ENCODE data around the gene URB2. TPM values are rescaled to one million over a fixed set of nuclear protein-coding genes. Genes with fewer than 3 reads are reported as not detected.
"Not testable (repeated sequence)": the region's sequence is repeated elsewhere in the genome, so short reads cannot be mapped to it uniquely, and the experiment has no call there.

Gene URB2
- total and polyA plus RNA-seq, 4 experiments from 2014 or later = 3.5 to 9.4 (median 7.9) TPM

- ChIA-PET POLR2A (ENCODE audit: partially characterized antibody) (no interaction called here), CTCF (ENCODE audit: partially characterized antibody) (no interaction called here)
- intact Hi-C loops (cut with micrococcal nuclease) = no loop called here
- H3K36me3 ChIP-seq (ENCODE audit: insufficient read depth, low read length) = no peaks in the 10 kb centered on the region
- H3K4me3 Mint-ChIP-seq = no peak overlapping the region
- peaks cover 3 to 6% of the 10 kb centered on the region in 2 donors for H3K27me3 Mint-ChIP-seq
- no peaks in the 10 kb centered on the region for H3K36me3 Mint-ChIP-seq
- peaks cover 0 to 25% (median 9%) of the 10 kb centered on the region in 8 donors for H3K9me3 Mint-ChIP-seq
- H3K4me1 ChIP-seq (ENCODE audit: insufficient read depth, low read length) = no peaks in the 10 kb centered on the region
- no peaks in the 10 kb centered on the region for H3K4me1 Mint-ChIP-seq
- no peak overlapping the region for H3K27ac Mint-ChIP-seq
- no peak overlapping the region for H3K4me3 ChIP-seq (ENCODE audit: low read length in 2 of 2)
- H3K27ac ChIP-seq (ENCODE audit: low read depth, low read length) = no peak overlapping the region
- no peaks in the 10 kb centered on the region for H3K27me3 ChIP-seq (ENCODE audit: insufficient read depth, low read length)
- H3K9me3 ChIP-seq (ENCODE audit: control insufficient read depth in 1 of 2, low read length in 2 of 2) = no peaks in the 10 kb centered on the region
- no peak for DNase-seq
Measured at GRCh38 chr1:229704157-229704556, 78.1 kb downstream of the URB2 start.

GRCh38 chr1:229705152-229705551 is 79.1 kb downstream of the URB2 start:
- H3K36me3 Mint-ChIP-seq; H3K4me3 ChIP-seq (ENCODE audit: low read length in 2 of 2); H3K4me1 Mint-ChIP-seq; DNase-seq; H3K27ac Mint-ChIP-seq; POLR2A ChIA-PET (ENCODE audit: partially characterized antibody); H3K4me1 ChIP-seq (ENCODE audit: insufficient read depth, low read length); H3K36me3 ChIP-seq (ENCODE audit: insufficient read depth, low read length); H3K27ac ChIP-seq (ENCODE audit: low read depth, low read length); H3K9me3 ChIP-seq (ENCODE audit: control insufficient read depth in 1 of 2, low read length in 2 of 2); intact Hi-C loops (cut with micrococcal nuclease); H3K27me3 ChIP-seq (ENCODE audit: insufficient read depth, low read length); H3K4me3 Mint-ChIP-seq: not testable (repeated sequence)
- Mint-ChIP-seq H3K9me3 (peaks cover 0 to 26% (median 12%) of the 10 kb centered on the region in 8 donors), H3K27me3 (peaks cover 5 to 10% of the 10 kb centered on the region in 2 donors)
- CTCF ChIA-PET (ENCODE audit: partially characterized antibody) = interaction anchor here (2.6 kb wide), 1 partner anchor 11 kb away, joined by 6 read pairs; no protein-coding TSS in a partner anchor

- POLR2A ChIA-PET (ENCODE audit: partially characterized antibody); H3K27me3 ChIP-seq (ENCODE audit: insufficient read depth, low read length); H3K9me3 ChIP-seq (ENCODE audit: control insufficient read depth in 1 of 2, low read length in 2 of 2); H3K4me3 Mint-ChIP-seq; H3K36me3 ChIP-seq (ENCODE audit: insufficient read depth, low read length); H3K27ac Mint-ChIP-seq; intact Hi-C loops (cut with micrococcal nuclease); H3K27ac ChIP-seq (ENCODE audit: low read depth, low read length); H3K4me1 ChIP-seq (ENCODE audit: insufficient read depth, low read length); H3K36me3 Mint-ChIP-seq; H3K4me1 Mint-ChIP-seq; DNase-seq; H3K4me3 ChIP-seq (ENCODE audit: low read length in 2 of 2): not testable (repeated sequence)
- Mint-ChIP-seq H3K9me3 (peaks cover 0 to 26% (median 12%) of the 10 kb centered on the region in 8 donors), H3K27me3 (peaks cover 10% of the 10 kb centered on the region in 2 donors)
- CTCF ChIA-PET (ENCODE audit: partially characterized antibody) = interaction anchor here (2.6 kb wide), 1 partner anchor 9 kb away, joined by 6 read pairs; no protein-coding TSS in a partner anchor
Measured at GRCh38 chr1:229707127-229707526, 81.1 kb downstream of the URB2 start.

GRCh38 chr1:229709500-229710013 is 83.5 kb downstream of the URB2 start:
- POLR2A ChIA-PET (ENCODE audit: partially characterized antibody) = no interaction called here
- no peaks in the 10 kb centered on the region for H3K4me1 Mint-ChIP-seq

More at GRCh38 chr1:229709500-229710013, 83.5 kb downstream of the URB2 start:
- Mint-ChIP-seq H3K9me3 (peaks cover 0 to 26% (median 12%) of the 10 kb centered on the region in 8 donors), H3K27me3 (peaks cover 10% of the 10 kb centered on the region in 2 donors), H3K27ac (no peak overlapping the region), H3K36me3 (no peaks in the 10 kb centered on the region), H3K4me3 (no peak overlapping the region)
- Histone ChIP-seq H3K9me3 (ENCODE audit: control insufficient read depth in 1 of 2, low read length in 2 of 2) (no peaks in the 10 kb centered on the region), H3K4me3 (ENCODE audit: low read length in 2 of 2) (no peak overlapping the region), H3K36me3 (ENCODE audit: insufficient read depth, low read length) (no peaks in the 10 kb centered on the region), H3K27ac (ENCODE audit: low read depth, low read length) (no peak overlapping the region), H3K4me1 (ENCODE audit: insufficient read depth, low read length) (no peaks in the 10 kb centered on the region), H3K27me3 (ENCODE audit: insufficient read depth, low read length) (no peaks in the 10 kb centered on the region)
- intact Hi-C loops (cut with micrococcal nuclease) = no loop called here
- CTCF ChIA-PET (ENCODE audit: partially characterized antibody) = interaction anchor here (1.0 kb wide), 1 partner anchor 457 kb away, joined by 3 read pairs; no protein-coding TSS in a partner anchor
- DNase-seq = no peak

Other genes with a start within 250 kb of the URB2 start
- gene ACTA1, start 192.2 kb upstream of the URB2 start, total RNA-seq = under 1 TPM in 1 of 2 experiments, not detected in 1; 0.29 TPM
- gene ACTA1, start 192.2 kb upstream of the URB2 start, polyA plus RNA-seq = not detected
- 10 to 100 TPM; 45.8 to 48.4 TPM for gene NUP133, start 117.9 kb upstream of the URB2 start, total RNA-seq
- 10 to 100 TPM; 16.8 to 18.6 TPM for gene NUP133, start 117.9 kb upstream of the URB2 start, polyA plus RNA-seq
- gene ABCB10, start 67.5 kb upstream of the URB2 start, total RNA-seq = 10 to 100 TPM; 19.7 to 20.2 TPM
- gene ABCB10, start 67.5 kb upstream of the URB2 start, polyA plus RNA-seq = 10 to 100 TPM; 10.0 to 11.8 TPM
- gene TAF5L, start 125 bp upstream of the URB2 start, total RNA-seq = 10 to 100 TPM; 20.7 to 21.3 TPM
- gene TAF5L, start 125 bp upstream of the URB2 start, polyA plus RNA-seq = 1 to 10 TPM; 4.3 to 7.1 TPM